Measurements from ENCODE around the gene INPP5D. TPM values are rescaled to one million over a fixed set of nuclear protein-coding genes. Genes with fewer than 3 reads are reported as not detected.

The INPP5D gene
- polyA plus RNA-seq, 3 donors: 30.6 to 90.2 (median 54.8) TPM

DNA sequence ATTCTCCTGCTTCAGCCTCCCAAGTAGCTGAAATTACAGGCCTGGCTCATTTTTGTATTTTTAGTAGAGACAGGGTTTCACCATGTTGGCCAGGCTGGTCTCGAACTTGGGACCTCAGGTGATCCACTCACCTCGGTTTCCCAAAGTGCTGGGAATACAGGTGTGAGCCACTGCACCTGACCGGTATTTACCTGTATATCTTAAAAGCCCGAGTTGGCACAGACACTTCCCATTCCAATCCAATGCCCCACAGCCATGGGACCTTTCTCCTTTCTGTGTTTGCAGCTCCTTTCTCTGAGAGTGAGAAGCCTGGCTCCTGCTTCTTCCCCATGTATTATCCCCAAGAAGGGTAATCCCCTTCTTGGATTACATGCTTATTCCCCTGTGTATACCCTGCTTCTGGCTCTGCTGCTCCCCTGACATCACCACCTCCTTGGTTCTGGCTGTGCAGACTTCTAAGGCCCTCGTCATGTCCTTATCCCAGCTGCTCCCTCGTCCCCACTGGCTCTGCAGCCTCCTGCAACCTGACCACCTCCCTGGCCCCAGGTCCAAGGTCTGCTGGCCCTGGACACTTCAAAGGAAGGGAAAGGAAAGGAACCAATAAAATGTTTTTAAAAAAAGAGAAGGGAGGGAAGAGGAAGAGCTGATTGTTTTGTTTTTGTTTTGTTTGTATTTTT, 52.8 kb downstream of the INPP5D start:
- Histone ChIP-seq H3K4me2 (replicated peaks; ENCODE audit: extremely low read depth, low read length, poor library complexity, severe bottlenecking) (no peak overlapping the region), H2AFZ (ENCODE audit: insufficient read depth, low read depth, low read length, poor library complexity, severe bottlenecking) (no peak overlapping the region), H3K4me1 (ENCODE audit: control insufficient read depth in 1 of 2, insufficient read depth in 2 of 2, low read length in 2 of 2) (peaks cover 12 to 22% of the 10 kb centered on the region in 2 donors), H3K27ac (ENCODE audit: low read depth in 1 of 2, low read length in 2 of 2) (peak overlapping the region in 1 of 2 donors; percentile 50), H3K9ac (ENCODE audit: insufficient read depth, low read length, poor library complexity, severe bottlenecking) (no peak overlapping the region), H3K9me3 (replicated peaks in 1 of 2; ENCODE audit: control insufficient read depth in 1 of 2, insufficient read depth in 1 of 2, low read length in 2 of 2) (no peaks in the 10 kb centered on the region), H3K79me2 (ENCODE audit: insufficient read depth, low read length) (peaks cover 99% of the 10 kb centered on the region), H3K36me3 (replicated peaks in 1 of 2; ENCODE audit: control insufficient read depth in 1 of 2, insufficient read depth in 2 of 2, low read length in 2 of 2) (peaks cover 12 to 45% of the 10 kb centered on the region in 2 donors), H3K27me3 (ENCODE audit: control insufficient read depth in 2 of 2, insufficient read depth in 2 of 2, low read length in 2 of 2) (no peaks in the 10 kb centered on the region), H3K4me3 (replicated peaks in 1 of 3; ENCODE audit: low read depth in 2 of 3, low read length in 3 of 3) (no peak overlapping the region), H4K20me1 (ENCODE audit: insufficient read depth, low read length) (peaks cover 100% of the 10 kb centered on the region)
- Mint-ChIP-seq H3K27me3 (ENCODE audit: low read depth in 3 of 3) (no peaks in the 10 kb centered on the region), H3K4me3 (peak overlapping the region in 1 of 2 donors; percentile 14), H3K9me3 (peaks cover 0 to 2% (median 0%) of the 10 kb centered on the region in 7 donors), H3K36me3 (peaks cover 26 to 51% of the 10 kb centered on the region in 2 donors), H3K27ac (peak overlapping the region in 6 of 7 donors; percentile 1 to 79 (median 56)), H3K4me1 (peaks cover 44% of the 10 kb centered on the region)
- 100% methylated on average over 4 of the region's 6 CpGs for WGBS (ENCODE audit: insufficient coverage)
- intact Hi-C loops (cut with micrococcal nuclease): no loop called here
- TF ChIP-seq, protein P1, sequence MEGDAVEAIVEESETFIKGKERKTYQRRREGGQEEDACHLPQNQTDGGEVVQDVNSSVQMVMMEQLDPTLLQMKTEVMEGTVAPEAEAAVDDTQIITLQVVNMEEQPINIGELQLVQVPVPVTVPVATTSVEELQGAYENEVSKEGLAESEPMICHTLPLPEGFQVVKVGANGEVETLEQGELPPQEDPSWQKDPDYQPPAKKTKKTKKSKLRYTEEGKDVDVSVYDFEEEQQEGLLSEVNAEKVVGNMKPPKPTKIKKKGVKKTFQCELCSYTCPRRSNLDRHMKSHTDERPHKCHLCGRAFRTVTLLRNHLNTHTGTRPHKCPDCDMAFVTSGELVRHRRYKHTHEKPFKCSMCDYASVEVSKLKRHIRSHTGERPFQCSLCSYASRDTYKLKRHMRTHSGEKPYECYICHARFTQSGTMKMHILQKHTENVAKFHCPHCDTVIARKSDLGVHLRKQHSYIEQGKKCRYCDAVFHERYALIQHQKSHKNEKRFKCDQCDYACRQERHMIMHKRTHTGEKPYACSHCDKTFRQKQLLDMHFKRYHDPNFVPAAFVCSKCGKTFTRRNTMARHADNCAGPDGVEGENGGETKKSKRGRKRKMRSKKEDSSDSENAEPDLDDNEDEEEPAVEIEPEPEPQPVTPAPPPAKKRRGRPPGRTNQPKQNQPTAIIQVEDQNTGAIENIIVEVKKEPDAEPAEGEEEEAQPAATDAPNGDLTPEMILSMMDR (IDR thresholded peaks at IDR 0.05): no peak
- DNase-seq: no peak

GRCh38 chr2:233114421-233114861, 54.3 kb downstream of the INPP5D start:
- Mint-ChIP-seq H3K27me3 (ENCODE audit: low read depth in 3 of 3) (peaks cover 0 to under 1% (median 0%) of the 10 kb centered on the region in 3 donors), H3K4me3 (no peak overlapping the region), H3K4me1 (peaks cover 35% of the 10 kb centered on the region), H3K36me3 (peaks cover 35 to 54% of the 10 kb centered on the region in 2 donors), H3K27ac (peak overlapping the region in 3 of 7 donors; percentile 40 to 75 (median 74)), H3K9me3 (peaks cover 0 to 2% (median 0%) of the 10 kb centered on the region in 7 donors)
- Histone ChIP-seq H3K4me2 (replicated peaks; ENCODE audit: extremely low read depth, low read length, poor library complexity, severe bottlenecking) (no peak overlapping the region), H3K9me3 (replicated peaks in 1 of 2; ENCODE audit: control insufficient read depth in 1 of 2, insufficient read depth in 1 of 2, low read length in 2 of 2) (no peaks in the 10 kb centered on the region), H3K27me3 (ENCODE audit: control insufficient read depth in 2 of 2, insufficient read depth in 2 of 2, low read length in 2 of 2) (no peaks in the 10 kb centered on the region), H2AFZ (ENCODE audit: insufficient read depth, low read depth, low read length, poor library complexity, severe bottlenecking) (no peak overlapping the region), H3K27ac (ENCODE audit: low read depth in 1 of 2, low read length in 2 of 2) (peak overlapping the region in 1 of 2 donors; percentile 14), H4K20me1 (ENCODE audit: insufficient read depth, low read length) (peaks cover 100% of the 10 kb centered on the region), H3K4me3 (replicated peaks in 1 of 3; ENCODE audit: low read depth in 2 of 3, low read length in 3 of 3) (no peak overlapping the region), H3K79me2 (ENCODE audit: insufficient read depth, low read length) (peaks cover 99% of the 10 kb centered on the region), H3K9ac (ENCODE audit: insufficient read depth, low read length, poor library complexity, severe bottlenecking) (no peak overlapping the region), H3K36me3 (replicated peaks in 1 of 2; ENCODE audit: control insufficient read depth in 1 of 2, insufficient read depth in 2 of 2, low read length in 2 of 2) (peaks cover 22 to 56% of the 10 kb centered on the region in 2 donors), H3K4me1 (ENCODE audit: control insufficient read depth in 1 of 2, insufficient read depth in 2 of 2, low read length in 2 of 2) (peaks cover 12 to 22% of the 10 kb centered on the region in 2 donors)
- intact Hi-C loops (cut with micrococcal nuclease): no loop called here
- WGBS (ENCODE audit: insufficient coverage): 85% methylated on average over 6 of the region's 11 CpGs
- DNase-seq: no peak
- TF ChIP-seq, protein P1 (IDR thresholded peaks at IDR 0.05): no peak

All from CD14-positive monocyte (primary cell).